Coronary artery (tissue), 2 donors: Measurements from ENCODE around the gene KLRF1.
A peak's percentile ranks its signal among the peaks of the same experiment; 100 is the strongest.

Experiments
- DNase-seq: peaks from one replicate; pipeline ENCODE4 v3.0.0-alpha.2; 2017; ENCODE audit warnings: low spot score
- H3K27ac ChIP-seq, 2 donors: fragments of 200-600 bp; sonication (generic); one replicate each; pipeline ENCODE4 v1.5.1; 2016 to 2019
- H3K4me3 ChIP-seq: fragments of 200-600 bp; sonication (generic); 2 replicates; pipeline ENCODE4 v1.5.1; 2016; ENCODE audit warnings: mild to moderate bottlenecking, moderate library complexity
- CTCF ChIP-seq: fragments of 200-600 bp; sonication (generic); IDR thresholded peaks from one replicate; pipeline ENCODE4 v1.5.1; 2019; ENCODE audit warnings: antibody characterized with exemption

The KLRF1 gene

DNA sequence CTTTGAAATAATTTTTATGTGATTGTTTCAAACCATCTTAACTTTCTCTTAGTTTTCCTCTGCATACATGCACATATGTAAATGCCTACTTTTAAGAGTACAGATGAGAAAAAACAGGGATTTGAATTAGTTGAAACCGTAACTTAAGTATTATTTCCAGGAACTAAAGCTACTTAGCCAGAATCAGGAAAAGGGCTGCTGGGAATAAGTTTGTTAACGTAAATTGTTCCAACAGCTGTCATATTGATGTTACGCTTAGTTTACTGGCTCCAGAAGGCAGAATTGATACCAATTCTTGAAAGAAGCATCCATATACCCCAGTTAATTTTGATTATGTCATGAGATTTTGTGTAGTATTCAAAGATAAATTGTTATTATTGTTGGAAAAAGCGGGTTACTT lies 17.9 kb upstream of the KLRF1 start:
- no peak for DNase-seq
- H3K27ac ChIP-seq, result no peak overlapping the region

GRCh38 chr12:9809866-9810265 lies 17.4 kb upstream of the KLRF1 start:
- TF ChIP-seq CTCF, result no peak
- Histone ChIP-seq H3K4me3 (no peak overlapping the region), H3K27ac (no peak overlapping the region)
- DNase-seq, result no peak

More for the DNA sequence above, 17.9 kb upstream of the KLRF1 start:
- TF ChIP-seq CTCF, result no peak
- no peak overlapping the region for H3K4me3 ChIP-seq

- Histone ChIP-seq H3K27ac (no peak overlapping the region), H3K4me3 (no peak overlapping the region)
- TF ChIP-seq CTCF, result no peak
- DNase-seq, result no peak
These were observed 16.6 kb upstream of the KLRF1 start for GRCh38 chr12:9810671-9811070.

- TF ChIP-seq CTCF, result no peak
- DNase-seq, result no peak
- no peak overlapping the region for H3K4me3 ChIP-seq
- H3K27ac ChIP-seq, result no peak overlapping the region
These were observed 15.7 kb upstream of the KLRF1 start for GRCh38 chr12:9811621-9812020.

GRCh38 chr12:9813821-9814798 lies 13.2 kb upstream of the KLRF1 start:
- Histone ChIP-seq H3K27ac (no peak overlapping the region), H3K4me3 (peak overlapping the region; percentile 62)
- no peak for TF ChIP-seq CTCF
- peak; percentile 80 for DNase-seq

GRCh38 chr12:9820281-9820930 lies 6.9 kb upstream of the KLRF1 start:
- Histone ChIP-seq H3K4me3 (no peak overlapping the region), H3K27ac (no peak overlapping the region)
- DNase-seq, result no peak
- TF ChIP-seq CTCF, result no peak
